Effector CD8-positive, alpha-beta T cell (primary cell): ENCODE measurements around the gene JAZF1.
"Not testable (repeated sequence)": the region's sequence is repeated elsewhere in the genome, so short reads cannot be mapped to it uniquely, and the experiment has no call there.

Experiments
- DNase-seq: peaks from one replicate; lab custom pipeline; 2025; lab: John Stamatoyannopoulos, UW

Gene JAZF1

DNA sequence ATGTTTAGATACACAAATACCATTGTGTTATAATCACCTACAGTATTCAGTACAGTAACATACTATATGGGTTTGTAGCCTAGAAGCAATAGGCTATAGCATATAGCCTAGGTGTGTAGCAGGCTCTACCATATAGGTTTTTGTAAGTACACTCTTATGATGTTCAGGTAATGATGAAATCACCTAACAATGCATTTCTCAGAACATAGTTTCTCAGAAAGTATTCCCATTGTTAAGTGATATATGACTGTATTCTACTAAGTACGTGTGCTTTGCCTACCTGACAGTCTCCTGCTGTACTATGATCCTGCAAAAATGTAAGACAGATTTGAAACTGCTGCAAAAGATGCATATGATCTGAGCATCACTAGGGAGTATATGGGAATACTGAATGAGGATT lies 137.9 kb downstream of the JAZF1 start:
- no peak for DNase-seq

DNA sequence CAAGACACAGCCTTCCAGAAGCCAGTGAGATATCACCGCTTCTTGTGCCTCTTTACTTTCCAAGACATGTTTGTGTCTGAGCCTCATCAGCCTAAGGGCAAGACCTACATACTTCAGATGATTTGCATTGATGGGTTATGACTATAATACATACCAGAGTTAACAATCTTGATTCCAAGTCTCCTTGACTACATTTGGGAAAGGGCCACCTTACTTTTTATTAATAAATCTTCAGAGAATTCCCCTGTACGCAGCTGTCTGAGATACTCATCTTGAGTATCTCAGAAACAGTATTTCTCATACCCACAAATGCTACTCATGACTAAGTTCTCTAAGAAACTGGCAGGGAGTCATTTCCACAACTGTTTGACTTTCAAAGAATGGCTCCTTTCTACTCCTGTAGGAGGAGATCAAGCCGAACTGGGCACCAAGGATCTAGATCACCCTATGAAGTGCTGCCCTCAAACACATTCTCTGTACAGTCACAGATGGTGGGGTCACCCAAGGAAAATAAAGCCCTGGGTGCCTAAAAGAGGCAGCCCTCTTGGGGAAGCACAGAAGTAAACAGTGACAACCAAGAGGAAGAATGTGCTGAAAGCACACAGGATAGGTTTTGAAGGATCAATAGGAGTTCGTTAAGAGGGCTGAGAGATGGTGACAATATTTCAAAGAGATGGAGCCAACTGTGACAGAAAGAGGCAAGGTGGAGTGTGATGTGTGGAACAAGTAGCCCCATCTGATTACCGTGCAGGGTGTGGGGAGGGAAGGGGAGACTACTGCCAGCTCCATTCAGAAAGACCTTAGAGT lies 138.9 kb downstream of the JAZF1 start:
- no peak for DNase-seq

DNA sequence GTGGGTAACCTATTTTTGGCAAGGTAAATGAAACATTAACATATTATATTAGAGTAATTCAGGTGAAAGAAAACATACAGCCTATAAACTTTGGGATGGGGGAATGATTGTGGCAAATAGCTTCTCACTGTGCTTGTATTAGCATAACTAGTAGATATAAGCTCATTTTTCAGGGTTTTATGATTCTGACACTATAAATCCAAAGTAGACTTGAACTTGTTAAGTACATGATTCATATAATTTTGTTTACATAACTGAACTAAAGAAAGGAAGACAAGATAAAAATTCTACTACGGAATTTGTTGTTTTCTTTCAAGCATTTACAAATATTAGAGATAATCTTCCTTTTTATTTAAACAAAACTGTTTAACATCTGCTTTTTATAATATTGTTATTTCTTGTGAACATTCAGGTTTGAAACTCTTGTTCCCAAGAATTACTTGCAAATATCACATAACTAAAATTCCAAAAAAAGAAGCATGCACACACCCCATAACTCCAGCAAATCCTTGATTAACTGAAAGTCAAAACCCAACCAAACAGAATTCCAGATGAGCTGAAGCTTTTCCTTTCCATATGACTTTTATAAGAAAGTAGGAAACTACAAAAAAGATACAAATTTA lies 142.3 kb downstream of the JAZF1 start:
- DNase-seq, result no peak

DNA sequence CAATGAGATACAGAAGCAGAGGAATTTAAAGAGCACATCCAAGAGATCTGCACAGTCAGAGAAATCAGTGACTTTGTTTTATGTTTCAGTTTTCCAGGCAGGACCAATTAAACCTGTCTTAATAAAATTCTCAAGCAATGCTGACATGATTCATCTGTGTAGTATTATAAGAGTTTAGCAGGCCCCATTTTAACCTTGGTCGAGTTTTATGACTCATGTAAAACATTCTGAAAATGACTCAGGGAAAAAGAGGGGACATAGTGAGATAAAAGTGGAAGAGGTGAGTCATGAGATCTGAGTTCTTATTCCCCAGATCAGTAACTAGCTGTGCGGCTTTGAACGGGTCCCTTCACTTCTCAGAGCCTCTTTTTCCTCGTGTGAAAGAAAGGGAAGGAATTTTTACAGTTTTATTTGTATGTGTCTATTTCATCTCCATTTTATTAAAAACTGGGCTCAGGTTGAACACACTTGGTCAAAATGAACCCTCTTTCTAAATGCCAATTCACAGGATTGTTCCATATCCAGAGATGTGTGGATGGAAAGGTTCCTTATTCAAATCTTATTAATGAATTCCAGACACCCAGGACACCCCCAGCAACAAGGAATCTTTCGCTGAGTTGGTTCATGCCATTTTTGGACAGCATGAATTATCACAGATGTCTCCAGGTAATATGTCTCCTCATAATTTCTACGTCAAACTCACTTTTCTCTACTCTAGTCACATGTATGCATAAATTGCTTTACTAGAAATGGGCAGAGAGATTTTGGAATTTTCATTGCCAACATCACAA lies 143.2 kb downstream of the JAZF1 start:
- no peak for DNase-seq

DNA sequence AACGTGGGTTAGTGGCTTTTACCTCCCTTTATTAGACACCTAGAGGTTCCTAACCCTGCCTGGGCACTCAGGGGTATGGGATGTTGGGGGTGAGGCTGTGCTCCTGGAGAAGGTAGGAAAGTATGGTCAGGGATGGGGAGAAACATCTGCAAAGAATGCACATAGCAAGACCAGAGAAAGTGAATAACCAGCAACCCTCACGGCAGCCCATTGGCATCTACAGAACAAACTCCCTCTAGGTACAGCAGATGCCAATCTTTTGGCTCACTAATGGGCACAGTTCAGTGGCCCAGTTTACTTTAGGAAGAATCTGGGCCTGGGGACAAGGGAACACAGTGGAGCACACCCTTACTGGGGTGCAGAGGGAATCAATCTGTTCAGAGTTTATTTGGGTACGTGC lies 143.9 kb downstream of the JAZF1 start:
- no peak for DNase-seq

DNA sequence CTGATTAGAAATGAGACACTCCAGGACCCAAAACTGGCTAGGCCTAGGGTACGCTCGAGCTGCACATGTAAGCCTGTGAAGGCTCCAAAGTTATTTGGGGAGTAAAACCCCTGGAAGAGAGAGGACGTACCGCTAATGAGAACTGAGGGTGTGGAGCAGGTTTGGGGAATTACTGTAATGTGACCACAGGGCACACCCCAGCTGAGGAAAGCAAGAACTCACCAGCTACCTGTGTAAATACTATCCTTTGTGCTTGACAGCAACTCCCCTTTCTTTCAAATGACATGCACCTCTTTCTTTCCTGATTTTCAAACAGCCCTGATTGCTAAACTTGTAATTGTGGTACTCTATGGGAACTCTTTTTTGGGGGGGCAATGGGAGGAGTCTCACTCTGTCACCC lies 147.2 kb downstream of the JAZF1 start:
- DNase-seq, result no peak

DNA sequence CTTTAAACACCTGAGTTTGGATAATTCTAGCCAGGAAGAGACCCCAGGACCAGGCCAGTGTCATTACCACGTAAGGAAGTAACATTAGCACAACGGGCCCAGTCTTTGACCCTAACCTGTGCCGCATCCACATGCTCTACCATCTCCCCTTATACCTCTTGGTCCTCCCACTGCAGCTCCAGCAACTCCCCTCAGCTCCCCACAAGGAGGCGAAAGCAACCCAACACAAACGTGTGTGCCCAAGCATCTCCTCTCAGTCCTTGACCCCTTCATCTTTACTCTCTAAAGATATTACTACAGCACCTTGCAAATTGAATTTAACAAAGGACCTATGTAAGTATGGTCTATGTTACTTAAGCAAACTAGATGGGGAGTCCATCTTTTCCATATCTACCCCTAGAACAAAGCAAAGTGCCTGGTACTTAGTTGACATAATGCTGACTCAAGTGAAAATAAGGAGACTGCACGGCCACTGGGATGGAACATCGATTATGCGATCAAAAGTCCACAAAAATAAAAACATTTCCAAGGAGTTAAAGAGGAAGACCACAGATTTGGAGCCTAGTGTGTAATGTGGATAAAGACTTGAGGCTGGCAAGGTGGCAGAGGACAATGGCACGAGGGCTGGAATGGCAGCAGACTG lies 147.7 kb downstream of the JAZF1 start:
- DNase-seq, result no peak

- DNase-seq, result no peak
These were observed 151.5 kb downstream of the JAZF1 start for GRCh38 chr7:28029051-28029450.

GRCh38 chr7:28028471-28028870 lies 152.1 kb downstream of the JAZF1 start:
- DNase-seq, result no peak

DNA sequence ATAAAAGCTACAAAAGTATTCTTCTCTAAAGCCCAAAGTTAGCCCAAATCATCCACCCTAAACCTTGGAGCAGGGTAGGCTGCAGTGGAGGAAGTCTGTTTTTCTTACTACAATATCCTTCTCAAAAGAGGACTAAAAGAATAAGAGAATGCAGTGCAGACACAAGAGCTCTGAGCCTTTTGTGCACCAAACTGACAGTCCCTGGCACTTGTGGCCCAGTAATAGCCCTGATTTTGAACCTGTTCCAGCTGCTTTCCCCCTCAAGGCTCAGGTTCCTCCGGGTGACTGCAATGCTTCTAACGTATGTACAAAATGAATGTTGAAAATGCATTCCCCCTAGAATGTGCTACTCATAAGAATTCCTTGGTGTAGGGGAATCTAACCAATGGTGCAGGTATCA lies 154.4 kb downstream of the JAZF1 start:
- no peak for DNase-seq

- DNase-seq, result no peak
These were observed 155.7 kb downstream of the JAZF1 start for GRCh38 chr7:28024786-28025334.

DNA sequence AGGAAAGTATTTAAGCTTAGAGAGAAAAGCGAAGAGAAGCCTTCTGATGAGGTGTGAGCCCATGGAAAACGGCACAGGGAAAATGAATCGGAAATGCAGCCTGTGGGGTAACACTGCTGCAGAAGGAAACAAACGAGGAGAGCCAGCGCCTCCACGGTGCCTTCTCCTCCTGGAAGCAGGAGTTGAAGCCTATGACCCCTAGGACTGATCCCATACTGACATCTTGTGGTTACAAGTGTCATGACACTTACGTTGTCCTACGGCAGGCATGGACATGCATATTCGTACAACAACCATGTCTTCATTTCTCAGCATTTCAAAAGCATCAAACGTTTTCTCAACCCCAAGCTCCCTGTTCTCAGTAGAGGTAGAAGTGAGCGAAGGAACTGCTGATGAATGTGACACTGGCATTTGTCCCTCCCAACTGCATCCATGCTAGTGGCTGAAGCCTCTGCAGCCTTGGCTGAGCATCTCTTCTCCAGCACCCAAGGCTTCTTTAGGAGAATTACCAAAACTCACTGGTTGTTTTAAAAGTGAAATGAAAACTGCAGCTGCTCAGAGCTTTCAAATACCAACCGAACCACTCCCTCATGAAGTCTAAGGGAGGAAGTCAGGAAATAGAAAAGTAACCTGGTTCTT lies 160.2 kb downstream of the JAZF1 start:
- DNase-seq, result no peak

DNA sequence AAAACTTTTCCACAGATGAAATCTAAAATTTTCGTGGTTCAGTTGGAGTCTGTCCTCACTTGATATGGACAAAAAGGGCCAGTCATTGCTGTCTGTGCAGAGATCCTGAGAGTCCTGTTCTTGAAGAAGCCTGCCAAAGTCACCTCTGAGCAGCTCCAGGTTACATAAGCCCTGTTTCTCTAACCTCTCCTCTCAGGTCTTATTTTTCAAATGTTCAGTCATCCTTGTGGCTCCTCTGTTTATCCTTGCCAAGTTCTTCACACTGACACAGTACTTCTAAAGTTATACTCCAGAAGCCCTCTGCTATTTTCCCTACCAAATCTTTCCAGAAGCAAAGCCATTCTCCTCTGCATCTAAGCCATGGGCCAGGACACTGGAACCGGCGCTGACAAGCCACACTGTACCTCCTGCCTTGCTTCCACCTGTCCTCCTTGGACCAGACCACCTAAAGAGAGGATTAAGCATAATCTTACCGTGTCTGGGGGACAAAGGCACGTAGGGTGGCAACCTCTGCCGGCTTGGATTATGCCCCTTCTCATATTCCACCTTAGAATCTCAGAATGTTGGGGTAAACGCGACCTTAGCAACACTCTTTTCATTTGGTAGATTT lies 161.6 kb downstream of the JAZF1 start:
- no peak for DNase-seq

GRCh38 chr7:28018446-28018845 lies 162.1 kb downstream of the JAZF1 start:
- DNase-seq, result no peak

DNA sequence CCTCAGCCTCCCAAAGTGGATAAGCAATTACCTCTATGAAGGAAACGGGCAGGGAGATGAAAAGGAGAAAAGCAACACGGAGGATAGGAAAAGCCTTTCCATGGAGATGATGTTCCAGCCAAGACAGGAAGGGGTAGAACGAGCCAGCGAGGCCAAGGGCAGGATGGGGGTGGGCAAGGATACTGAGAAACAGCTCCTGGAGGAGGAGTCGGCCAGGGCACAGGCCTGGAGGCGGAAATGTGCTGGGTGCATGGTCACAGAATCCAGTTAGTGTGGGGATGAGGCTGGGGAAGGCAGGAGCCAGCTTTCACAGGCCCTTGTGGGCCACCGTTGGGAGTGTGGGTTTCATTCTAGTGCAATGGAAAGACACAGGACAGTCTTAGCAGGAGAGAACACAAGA lies 162.6 kb downstream of the JAZF1 start:
- DNase-seq, result no peak

- DNase-seq, result no peak
These were observed 163.2 kb downstream of the JAZF1 start for GRCh38 chr7:28017372-28017771.

DNA sequence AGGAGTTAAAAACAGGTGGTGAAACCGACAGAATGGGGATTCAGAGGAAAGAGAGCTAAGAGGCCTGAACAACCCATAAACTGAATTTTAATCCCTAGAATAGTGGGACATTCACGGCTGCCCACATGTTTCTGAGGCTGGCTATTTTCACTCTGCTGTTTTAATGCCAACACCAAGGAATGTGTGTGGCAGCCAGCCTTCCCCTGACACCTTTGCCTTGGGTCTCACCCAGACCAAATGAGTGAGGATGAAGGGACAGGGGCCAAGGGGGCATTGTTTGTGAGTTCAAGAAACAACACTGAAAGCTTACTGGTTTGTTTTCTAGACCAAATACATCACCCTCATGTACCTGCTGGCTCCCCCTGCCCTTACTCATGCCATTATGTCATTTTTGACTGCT lies 164.3 kb downstream of the JAZF1 start:
- no peak for DNase-seq

DNA sequence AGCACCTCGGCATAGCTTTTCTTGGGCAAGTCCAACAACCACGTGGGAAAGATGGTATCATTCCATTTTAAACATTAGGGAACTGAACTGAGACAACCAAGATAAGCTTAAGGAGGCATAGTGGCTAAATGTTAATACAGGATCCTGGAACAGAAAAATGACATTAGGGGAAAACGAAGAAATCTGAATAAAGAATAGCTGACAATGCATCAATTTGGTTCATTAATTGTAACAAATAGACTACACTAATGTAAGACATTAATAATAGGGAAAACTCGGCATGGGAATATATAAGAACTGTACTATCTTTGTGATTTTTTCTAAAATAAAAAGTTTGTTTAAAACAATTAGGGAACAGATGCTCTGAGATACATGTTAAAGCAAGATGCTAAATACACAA lies 165.4 kb downstream of the JAZF1 start:
- no peak for DNase-seq

DNA sequence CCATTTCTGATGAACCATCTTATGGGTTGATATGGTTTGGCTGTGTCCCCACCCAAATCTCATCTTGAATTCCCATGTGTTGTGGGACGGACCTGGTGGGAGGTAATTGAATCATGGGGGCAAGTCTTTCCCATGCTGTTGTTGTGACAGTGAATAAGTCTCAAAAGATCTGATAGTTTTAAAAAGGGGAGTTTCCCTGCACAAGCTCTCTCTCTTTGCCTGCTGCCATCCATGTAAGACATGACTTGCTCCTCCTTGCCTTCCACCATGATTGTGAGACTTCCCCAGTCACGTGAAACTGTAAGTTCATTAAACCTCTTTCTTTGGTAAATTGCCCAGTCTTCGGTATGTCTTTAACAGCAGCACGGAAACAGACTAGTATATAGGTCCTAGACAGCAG lies 166.3 kb downstream of the JAZF1 start:
- DNase-seq, result not testable (repeated sequence)

DNA sequence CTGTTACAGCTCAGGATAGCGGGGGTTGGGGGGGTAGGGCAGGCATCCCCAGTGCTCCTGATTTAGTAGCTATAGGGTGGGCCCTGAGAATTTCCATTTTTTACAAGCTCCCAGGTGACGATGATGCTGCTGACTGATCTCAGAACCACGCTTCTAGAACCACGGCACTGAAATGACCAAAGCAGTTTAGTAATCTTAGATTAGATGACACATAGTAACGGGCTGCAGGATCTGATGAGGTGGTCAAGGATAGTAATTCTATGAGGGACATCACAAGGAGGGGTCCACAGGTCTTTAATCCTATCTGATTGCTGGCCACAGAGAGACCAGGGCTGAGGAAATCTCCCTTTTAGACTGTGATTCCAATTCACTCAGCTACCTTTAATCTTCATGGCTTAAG lies 167.2 kb downstream of the JAZF1 start:
- DNase-seq, result no peak

GRCh38 chr7:28013019-28013418 lies 167.6 kb downstream of the JAZF1 start:
- no peak for DNase-seq
